DMS 273 (cell line): ENCODE measurements around the gene PPP2R3B.
"Not testable (repeated sequence)": the region's sequence is repeated elsewhere in the genome, so short reads cannot be mapped to it uniquely, and the experiment has no call there.

Source experiments
- DNase-seq: peaks from one replicate; lab custom pipeline; 2025; ENCODE audit not compliant: unreplicated experiment; lab: John Stamatoyannopoulos, UW

PPP2R3B gene

GRCh38 chrX:386768-387575 lies at the start of gene PPP2R3B:
Gene PPP2R3B, minus strand, starts transcription at chrX:386907. Its CDS starts 216 bp downstream, at chrX:386691.
- no peak for DNase-seq

GRCh38 chrX:435536-436122 lies 48.9 kb upstream of the PPP2R3B start:
- no peak for DNase-seq

- DNase-seq = no peak
Measured at GRCh38 chrX:434946-435345, 48.2 kb upstream of the PPP2R3B start.

GRCh38 chrX:433771-434170 lies 47.1 kb upstream of the PPP2R3B start:
- DNase-seq = no peak

DNA sequence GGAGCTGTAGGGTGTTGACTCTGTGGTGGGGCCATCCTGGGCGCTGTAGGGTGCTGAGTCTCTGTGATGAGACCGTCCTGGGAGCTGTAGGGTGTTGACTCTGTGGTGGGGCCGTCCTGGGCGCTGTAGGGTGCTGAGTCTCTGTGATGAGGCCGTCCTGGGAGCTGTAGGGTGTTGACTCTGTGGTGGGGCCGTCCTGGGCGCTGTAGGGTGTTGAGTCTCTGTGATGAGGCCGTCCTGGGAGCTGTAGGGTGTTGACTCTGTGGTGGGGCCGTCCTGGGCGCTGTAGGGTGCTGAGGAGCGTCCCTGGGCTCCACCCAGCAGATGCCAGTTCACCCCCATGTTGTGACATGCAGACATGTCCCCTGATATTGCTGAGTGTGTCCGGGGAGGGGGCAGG lies 46.0 kb upstream of the PPP2R3B start:
- not testable (repeated sequence) for DNase-seq

DNA sequence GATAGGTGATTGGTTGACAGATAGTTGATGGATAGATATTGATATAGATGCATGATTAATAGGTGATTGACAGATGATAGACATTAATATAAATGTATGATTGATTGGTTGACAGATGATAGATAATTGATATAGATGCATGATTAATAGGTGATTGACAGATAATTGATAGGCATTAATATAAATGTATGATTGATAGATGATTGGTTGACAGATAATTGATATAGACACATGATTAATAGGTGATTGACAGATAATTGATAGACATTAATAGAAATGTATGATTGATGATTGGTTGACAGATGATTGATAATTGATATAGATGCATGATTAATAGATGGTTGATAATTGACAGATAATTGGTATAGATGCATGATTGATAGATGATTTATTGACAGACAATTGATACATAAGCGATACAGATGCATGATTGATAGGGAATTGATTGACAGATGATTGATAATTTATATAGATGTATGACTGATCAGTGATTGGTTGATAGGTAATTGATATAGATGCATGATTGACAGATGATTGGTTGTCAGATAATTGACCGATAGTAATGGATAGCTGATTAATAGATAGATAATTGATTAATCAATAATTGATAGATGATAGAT lies 44.9 kb upstream of the PPP2R3B start:
- no peak for DNase-seq

DNA sequence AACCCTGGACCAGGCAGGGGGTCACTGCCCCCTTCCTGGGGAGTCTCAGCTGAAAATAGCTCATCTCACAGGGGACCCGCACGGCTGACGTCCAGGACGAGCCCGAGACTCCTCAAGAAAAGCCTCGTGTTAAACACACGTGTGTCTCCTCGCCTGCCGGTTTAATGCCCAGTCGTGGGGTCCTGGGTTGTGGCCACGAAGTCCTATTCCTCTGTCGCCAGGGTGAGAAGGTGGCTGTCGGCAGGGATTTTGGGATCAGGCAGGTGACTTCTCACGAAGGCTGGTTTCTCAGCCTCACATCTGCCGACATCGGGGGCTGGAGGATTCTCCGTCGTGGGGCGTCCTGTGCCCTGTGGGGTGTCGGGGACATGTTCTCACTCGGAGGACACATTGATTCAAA lies 44.3 kb upstream of the PPP2R3B start:
- no peak for DNase-seq

DNA sequence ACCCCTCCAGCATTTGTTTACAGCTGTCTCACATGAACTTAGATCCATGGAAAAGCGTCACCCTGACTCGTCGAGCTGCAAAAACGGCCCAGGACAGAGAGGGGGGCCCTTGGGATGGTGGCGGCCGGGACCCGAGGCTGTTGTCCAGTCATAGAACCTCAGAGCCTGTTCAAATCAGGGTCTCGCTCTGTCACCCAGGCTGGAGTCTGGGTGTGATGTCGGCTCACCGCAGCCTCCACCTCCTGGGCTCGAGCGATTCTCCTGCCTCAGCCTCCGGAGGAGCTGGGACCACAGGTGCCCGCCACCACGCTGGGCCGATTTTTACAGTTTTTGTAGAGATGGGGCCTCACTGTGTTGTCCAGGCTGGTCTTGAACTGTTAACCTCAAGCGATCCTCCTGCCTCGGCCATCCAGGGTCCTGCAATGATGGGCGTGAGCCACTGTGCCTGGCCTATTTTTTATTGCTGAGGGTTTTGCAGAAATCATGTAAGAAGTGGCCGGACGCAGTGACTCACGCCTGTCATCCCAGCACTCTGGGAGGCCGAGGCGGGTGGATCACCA lies 42.6 kb upstream of the PPP2R3B start:
- DNase-seq = no peak

DNA sequence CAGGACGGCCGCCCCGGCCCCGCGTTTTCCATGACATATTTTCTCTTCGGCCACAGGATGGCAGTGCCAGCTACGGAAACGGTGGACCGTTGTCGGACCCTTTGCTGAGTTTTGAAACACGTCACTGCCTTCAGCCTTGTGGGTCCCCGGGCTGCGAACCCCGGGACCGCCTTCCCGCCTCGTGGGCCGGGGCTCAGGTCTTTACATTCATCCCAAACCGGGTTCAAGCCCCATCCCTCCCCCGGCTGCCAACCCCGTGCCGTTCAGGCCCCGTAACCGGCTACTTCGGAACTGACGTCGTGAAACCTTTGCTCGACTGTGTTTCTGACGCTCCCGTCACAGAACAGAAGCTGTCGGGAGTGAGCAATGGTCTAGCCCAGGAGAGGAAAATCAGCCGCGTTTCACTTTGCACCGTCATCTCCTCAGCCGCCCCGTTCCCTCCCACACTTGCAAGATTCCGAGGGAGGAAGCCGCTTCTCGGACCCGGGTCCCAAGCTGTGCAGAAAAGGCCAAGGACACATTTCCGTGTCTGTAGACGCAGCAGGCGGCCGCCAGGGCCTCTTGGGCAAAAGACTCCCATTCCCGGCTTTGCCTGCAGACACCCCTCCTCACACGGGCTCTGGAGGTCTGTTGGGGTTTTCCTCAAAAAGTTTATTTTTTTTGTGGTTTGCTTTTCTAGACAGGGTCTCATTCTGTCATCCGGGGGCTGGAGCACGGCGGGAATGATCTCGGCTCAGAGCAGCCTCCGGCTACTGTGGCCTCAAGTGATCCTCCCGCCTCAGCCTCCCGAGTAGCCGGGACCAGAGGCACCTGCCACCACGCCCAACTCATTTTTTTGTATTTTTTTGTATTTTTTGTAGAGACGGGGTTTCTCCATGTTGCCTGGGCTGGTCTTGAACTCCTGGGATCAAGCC lies 41.4 kb upstream of the PPP2R3B start:
- peak; percentile 69 for DNase-seq

- DNase-seq = no peak
Measured at GRCh38 chrX:426881-427280, 40.2 kb upstream of the PPP2R3B start.

- DNase-seq = no peak
Measured at GRCh38 chrX:425056-425455, 38.3 kb upstream of the PPP2R3B start.

GRCh38 chrX:421646-422391 lies 35.1 kb upstream of the PPP2R3B start:
- DNase-seq = no peak

GRCh38 chrX:420496-421223 lies 34.0 kb upstream of the PPP2R3B start:
- no peak for DNase-seq

DNA sequence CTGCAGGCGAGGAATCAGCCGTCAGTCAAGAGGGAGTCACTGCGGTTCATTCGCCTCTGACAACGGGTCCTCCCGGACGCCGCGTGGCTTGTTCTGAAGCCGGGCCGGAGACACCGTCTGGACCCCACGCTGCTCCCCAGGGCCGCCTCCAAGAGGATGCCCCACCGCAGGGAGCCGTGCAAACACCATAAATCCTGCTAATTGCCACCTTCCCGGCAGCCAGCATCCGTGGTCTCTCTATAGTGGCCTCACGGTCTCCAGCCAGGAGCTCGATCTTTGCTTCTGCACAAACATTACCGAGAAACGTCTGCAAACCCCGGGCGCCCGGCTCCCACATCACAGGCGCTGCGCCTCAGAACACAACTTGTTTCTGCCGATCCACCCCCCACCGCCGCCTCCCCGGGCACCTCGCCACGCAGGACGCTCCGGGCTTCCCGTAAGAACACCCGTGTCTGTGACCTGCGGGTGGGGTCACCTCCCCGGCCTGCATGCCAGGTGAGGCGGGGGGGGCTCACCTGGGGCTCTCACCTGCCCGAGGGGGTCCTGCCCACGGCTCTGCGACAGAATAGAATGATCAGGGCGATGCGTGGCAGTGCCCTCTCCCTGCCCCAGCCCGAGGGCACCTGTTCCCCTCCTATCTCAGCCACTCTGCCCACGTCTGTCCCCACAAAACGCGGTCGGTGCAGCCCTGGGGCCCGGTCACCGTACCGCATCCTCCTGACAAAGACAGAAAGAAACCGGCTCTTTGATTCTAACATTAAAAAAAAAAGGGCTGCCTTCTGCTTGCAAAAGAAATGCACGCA lies 32.4 kb upstream of the PPP2R3B start:
- no peak for DNase-seq

DNA sequence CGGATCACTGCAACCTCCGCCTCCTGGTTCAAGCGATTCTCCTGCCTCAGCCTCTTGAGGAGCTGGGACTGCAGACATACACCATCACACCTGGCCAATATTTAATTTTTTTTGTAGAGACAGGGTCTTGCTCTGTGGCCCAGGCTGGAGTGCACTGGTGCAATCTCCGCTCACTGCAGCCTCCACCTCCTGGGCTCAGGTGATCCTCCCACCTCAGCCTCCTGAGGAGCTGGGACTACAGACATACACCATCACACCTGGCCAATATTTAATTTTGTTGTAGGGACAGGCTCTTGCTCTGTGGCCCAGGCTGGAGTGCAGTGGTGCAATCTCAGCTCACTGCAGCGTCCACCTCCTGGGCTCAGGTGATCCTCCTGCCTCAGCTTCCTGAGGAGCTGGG lies 28.8 kb upstream of the PPP2R3B start:
- not testable (repeated sequence) for DNase-seq

DNA sequence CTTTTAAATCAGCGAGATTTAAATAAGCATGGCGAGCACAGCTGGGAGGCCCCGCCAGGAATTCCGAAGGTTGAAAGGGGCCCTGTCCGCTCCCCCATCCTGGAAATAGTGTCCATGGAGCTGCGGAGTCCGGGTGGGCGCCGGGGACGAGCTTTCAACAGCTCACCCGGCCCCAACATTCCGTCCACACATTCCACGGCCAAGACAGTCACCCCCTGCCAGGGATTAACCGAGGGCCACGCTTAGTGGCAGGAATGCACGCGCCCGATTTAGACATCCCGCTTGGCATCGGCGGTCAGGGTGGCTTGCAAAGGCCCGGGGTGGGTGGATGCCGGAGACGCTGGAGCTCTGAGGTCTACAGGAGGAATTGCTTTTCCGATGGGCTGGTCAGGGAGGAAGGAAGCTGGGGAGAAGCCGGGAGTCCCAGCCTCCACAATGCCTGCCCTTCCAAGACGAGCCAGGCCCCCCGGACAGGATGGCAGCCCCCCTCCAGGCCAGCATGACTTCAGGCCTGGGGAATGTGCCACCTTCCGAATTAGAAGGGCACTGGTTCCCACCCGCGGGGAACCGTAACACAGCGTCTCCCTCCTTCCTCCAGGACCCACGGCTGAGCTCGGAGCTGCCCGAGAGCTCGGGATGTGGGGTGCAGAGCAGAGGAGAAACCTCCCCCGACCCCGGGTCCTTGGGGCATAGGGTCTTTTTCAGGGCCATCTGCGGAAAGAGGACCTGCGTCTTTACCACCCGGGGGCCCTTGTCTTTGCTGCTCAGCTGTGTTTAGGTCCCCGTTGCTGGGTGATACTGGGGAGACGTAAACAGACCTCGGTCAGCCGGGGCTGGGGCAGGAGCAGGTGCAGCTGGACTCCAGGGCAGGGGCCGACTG lies 26.9 kb upstream of the PPP2R3B start:
- no peak for DNase-seq

DNA sequence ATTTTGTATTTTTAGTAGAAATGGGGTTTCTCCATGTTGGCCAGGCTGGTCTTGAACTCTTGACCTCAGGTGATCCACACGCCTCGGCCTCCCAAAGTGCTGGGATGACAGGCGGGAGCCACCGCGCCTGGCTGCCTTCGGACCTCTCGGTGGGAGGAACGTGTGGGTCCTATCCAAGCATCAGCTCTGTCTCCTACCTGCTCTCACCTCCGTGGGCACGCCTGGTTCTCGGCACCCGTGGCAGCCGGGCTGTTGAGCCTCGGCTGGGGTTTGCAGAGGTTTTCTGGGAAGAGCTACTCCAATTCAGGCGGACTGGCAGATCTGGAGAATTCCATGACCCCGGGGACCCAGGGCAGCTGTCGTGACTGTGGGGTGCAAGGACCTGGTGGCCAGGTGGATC lies 23.6 kb upstream of the PPP2R3B start:
- no peak for DNase-seq

GRCh38 chrX:405149-405548 lies 18.4 kb upstream of the PPP2R3B start:
- no peak for DNase-seq
